HTR-8/SVneo (cell line): Measurements from ENCODE around the gene CIT.
A peak's percentile ranks its signal among the peaks of the same experiment; 100 is the strongest.
"Not testable (repeated sequence)": the region's sequence is repeated elsewhere in the genome, so short reads cannot be mapped to it uniquely, and the experiment has no call there.

Source experiments
- DNase-seq: peaks from one replicate; pipeline ENCODE4 v3.0.0; 2011; ENCODE audit warnings: low spot score, mixed read lengths; ENCODE audit not compliant: insufficient read length
- FAIRE-seq: peaks from 2 replicates; lab custom pipeline; 2011; peaks lifted over from hg19 to GRCh38; lab: Jason Lieb, UNC

The CIT gene

GRCh38 chr12:119660076-119660475, 217.0 kb downstream of the CIT start:
- DNase-seq (no peak), FAIRE-seq (no peak)

- DNase-seq (peak; percentile 33), FAIRE-seq (no peak)
Observed at GRCh38 chr12:119659289-119659897, 217.7 kb downstream of the CIT start.

GRCh38 chr12:119658166-119658565, 219.0 kb downstream of the CIT start:
- DNase-seq, FAIRE-seq: not testable (repeated sequence)

- DNase-seq, FAIRE-seq: not testable (repeated sequence)
Observed at GRCh38 chr12:119657001-119657400, 220.1 kb downstream of the CIT start.

GRCh38 chr12:119652665-119653064, 224.5 kb downstream of the CIT start:
- DNase-seq: no peak
- FAIRE-seq: no peak

- DNase-seq: peak; percentile 40
- no peak for FAIRE-seq
Observed at GRCh38 chr12:119649202-119649808, 227.8 kb downstream of the CIT start.

GRCh38 chr12:119645535-119646059, 231.5 kb downstream of the CIT start:
- no peak for FAIRE-seq
- no peak for DNase-seq

- FAIRE-seq (no peak), DNase-seq (no peak)
Observed at GRCh38 chr12:119644930-119645329, 232.2 kb downstream of the CIT start.

- DNase-seq (no peak), FAIRE-seq (no peak)
Observed at GRCh38 chr12:119642986-119643385, 234.1 kb downstream of the CIT start.
